HG03025 (cell line): ENCODE results near the gene ADIPOR2.
"Not testable (repeated sequence)": the region's sequence is repeated elsewhere in the genome, so short reads cannot be mapped to it uniquely, and the experiment has no call there.

Experiments used
- ATAC-seq: cut with Tn5 transposase; IDR thresholded peaks from one replicate; pipeline ENCODE4 v1.9.1; 2021; ENCODE audit warnings: mild to moderate bottlenecking, moderate library complexity; ENCODE audit not compliant: unreplicated experiment, low FRiP score

Gene ADIPOR2

DNA sequence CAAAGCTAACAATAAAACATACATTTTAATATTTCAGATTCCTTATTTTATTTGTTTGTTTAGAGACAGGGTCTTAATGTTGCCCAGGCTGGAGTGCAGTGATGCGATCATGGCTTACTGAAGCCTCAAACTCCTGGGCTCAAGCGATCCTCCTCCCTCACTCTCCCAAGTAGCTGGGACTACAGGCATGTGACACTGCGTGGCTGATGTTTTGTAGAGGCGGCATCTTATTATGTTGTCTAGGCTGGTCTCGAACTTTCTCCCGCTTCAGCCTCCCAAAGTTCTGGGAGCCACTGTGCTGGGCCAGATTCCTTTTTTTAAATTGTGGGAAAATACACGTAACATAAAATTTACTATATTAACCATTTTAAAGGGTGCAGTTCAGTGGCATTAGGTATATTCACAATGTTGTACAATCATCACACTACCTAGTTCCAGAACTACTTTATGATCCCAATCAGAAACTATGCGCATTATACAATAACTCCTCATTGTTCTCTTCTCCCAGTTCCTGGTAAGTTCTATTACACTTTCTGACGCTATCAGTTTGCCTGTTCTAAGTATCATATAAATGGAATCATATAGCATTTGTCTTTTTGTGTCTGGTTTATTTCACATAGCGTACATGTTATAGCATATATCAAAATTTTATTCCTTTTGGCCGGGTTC is 40.3 kb downstream of the ADIPOR2 start:
- ATAC-seq = no peak

DNA sequence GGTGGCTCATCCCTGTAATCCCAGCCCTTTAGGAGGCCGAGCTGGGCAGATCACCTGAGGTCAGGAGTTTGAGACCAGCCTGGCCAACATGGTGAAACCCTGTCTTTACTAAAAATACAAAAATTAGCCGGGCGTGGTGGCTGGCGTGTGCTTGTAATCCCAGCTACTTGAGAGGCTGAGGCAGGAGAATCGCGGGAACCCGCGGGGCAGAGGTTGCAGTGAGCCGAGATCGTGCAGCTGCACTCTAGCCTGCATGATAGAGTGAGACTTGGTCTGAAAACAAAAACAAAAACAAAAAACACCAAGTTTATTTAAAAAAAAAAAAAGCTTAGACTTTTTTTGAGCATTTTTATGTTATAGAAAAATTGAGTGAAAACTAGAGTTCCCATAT is 40.8 kb downstream of the ADIPOR2 start:
- not testable (repeated sequence) for ATAC-seq

DNA sequence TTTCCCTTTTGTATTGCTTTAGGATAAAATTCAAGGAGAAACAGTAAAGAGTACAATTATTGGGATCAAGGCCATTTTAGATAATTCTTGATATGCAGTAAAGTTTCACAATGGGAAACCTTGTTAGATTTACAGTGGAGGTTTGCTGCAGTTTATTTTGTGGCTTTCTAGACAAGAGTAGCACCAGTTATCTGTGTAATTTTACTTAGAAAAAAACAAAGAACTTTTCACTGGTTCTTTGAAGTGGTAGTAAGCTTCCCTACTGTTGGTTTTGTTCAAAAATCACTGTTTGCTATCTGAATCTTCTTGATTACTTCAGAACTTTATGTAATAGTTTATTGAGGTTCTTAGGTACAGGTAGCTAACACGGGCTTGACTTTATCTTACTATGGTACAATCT is 42.0 kb downstream of the ADIPOR2 start:
- no peak for ATAC-seq

DNA sequence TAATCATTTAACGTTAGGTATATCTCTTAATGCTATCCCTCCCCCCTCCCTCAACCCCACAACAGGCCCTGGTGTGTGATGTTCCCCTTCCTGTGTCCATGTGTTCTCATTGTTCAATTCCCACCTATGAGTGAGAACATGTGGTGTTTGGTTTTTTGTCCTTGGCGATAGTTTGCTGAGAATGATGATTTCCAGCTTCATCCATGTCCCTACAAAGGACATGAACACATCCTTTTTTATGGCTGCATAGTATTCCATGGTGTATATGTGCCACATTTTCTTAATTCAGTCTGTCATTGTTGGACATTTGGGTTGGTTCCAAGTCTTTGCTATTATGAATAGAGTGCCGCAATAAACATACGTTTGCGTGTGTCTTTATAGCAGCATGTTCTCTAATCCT is 42.8 kb downstream of the ADIPOR2 start:
- ATAC-seq = not testable (repeated sequence)

DNA sequence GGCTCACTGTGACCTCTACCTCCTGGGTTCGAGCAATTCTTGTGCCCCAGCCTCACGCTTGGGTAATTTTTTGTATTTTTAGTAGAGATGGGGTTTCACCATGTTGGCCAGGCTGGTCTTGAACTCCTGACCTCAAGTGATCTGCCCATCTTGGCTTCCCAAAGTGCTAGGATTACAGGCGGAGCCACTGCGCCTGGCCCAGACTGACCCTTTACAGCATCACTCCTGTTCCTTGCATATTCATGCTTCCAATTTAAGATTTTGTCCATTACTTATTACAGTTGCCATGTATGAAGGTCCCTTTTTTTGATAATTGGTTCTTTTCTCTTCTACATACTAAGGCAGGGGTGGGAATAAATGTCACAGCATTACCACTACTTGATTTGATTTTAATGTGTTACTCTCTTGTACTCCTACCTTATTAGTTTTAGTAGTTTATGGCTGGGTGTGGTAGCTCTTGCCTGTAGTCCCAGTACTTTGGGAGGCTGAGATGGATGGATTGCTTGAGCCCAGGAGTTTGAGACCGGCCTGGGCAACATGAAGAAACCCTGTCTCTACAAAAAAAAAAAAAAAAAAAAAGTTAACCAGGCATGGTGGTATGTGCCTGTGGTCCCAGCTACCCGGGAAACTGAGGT is 46.9 kb downstream of the ADIPOR2 start:
- no peak for ATAC-seq

GRCh38 chr12:1738446-1738845 is 47.6 kb downstream of the ADIPOR2 start:
- ATAC-seq = no peak

GRCh38 chr12:1739368-1739767 is 48.5 kb downstream of the ADIPOR2 start:
- no peak for ATAC-seq

DNA sequence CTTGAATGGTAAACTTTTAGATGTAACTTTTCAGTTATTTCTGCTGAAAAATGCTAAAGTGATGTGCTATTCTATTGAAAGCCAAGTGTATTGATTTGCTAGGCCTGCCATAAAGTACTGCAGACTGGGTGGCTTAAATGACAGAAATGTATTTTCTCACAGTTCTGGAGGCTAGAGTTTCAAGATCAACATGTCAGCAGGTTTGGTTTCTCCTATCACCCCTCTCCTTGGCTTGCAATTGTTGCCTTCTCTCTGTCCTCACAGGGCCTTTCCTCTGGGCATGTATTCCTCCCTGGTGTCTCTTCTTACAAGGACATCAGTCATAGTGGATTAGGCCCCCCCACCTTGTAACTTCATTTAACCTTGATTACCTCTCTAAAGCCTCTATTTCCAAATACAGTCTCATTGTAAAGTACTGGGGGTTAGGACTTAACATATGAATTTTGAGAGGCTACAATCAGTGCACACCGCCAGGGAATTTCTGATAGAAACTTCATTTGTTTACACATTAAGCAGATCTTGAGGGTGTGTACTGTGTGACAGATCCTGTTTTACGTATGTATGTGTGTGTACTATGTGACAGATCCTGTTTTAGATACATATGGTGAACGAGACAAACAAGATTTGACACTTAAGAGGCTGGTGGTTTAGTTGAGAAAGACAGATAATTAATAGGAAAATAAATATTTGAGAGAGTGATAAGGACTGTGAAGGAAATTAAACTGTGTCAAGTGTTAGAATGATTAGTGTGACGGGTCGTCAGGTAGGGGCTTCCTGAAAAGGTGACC is 49.5 kb downstream of the ADIPOR2 start:
- ATAC-seq = no peak

- ATAC-seq = no peak
Measured at GRCh38 chr12:1741154-1741949, 50.5 kb downstream of the ADIPOR2 start.

- ATAC-seq = no peak
Measured at GRCh38 chr12:1744932-1745331, 54.1 kb downstream of the ADIPOR2 start.

DNA sequence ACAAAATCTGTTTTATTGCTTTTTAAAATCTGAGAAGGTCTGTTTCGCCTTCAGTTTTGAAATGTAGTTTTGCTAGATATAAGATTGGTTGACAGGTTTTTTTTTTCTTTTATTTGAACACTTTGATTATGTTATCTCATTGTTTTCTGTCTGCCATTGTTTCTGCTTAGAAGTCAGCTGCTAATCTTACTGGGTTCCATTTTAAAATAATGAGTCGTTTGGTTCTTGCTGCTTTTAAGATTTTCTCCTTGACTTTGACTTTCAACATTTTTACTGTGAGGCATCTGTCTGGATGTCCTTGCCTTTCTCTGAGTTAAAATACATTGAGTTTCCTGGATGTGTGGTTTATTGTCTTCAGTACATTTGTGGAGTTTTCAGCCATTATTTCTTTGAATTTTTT is 56.7 kb downstream of the ADIPOR2 start:
- ATAC-seq = no peak

DNA sequence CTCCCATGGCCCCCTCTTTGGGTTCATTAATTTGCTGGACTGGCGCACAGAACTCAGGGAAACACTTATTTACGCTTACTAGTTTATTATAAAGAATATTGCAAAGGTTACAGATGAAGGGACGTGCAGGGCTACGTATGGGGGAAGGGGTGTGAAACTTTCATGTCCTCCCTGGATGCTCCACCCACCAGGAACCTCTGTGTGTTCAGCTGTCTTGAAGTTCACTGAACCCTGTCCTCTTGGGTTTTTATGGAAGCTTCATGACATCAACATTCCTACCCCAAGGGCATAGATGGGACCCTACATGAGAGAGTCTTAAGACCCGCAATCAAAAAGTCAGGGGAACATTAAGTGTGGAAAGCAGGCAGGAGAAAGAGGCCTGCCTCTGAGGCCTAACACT is 58.1 kb downstream of the ADIPOR2 start:
- no peak for ATAC-seq

DNA sequence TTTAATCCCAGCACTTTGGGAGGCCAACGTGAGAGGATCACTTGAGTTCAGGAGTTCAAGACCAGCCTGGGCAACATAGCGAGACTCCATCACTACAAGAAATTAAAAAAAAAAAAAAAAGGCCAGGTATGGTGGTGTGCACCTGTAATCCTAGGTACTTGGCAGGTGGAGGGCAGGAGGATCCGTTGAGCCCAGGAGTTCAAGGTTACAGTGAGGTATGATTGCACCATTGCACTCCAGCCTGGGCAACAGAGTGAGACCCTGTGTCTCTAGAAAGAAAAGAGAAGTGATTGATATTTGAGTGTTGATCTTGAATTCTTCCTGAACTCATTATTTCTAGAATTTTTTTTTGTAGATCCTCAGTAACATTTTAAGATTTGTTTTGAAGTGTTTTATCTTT is 59.4 kb downstream of the ADIPOR2 start:
- no peak for ATAC-seq

DNA sequence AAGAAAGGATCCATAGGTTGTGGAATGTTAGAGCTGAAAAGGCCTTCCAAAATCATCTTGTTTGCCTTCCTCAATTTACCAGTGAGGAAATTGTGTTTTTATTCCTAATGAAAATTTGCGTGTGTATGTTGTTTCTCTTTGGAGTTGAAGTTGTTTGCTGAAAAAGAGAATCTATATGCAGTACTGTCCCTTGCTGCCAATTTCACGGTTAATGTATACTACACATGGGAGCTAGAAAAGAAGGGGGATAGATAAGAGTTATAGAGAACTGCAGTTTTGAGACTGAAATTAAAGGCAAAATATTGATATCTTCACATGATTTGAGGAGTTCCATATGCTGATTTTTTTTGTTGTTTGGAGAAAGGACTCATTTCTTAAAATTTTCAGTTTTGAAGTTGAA is 67.5 kb downstream of the ADIPOR2 start:
- ATAC-seq = no peak

DNA sequence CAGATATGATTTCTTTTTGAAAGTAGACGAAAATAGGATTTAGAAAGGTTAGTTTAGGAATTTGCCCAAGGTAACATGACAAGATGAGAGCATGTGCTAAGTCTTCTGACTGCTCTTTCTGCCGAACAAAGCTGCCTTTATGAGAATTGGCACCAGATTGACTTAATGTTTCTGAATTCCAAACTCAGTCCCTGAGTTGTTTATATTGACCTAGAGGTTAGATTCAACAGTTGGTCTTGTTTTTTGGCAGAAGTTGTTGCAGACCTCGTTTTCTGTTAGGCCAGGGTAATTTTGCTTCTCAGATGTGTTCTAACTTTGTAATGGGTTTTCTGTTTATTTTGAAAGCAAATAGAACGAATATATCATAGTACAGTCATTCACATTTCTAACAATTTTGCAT is 68.0 kb downstream of the ADIPOR2 start:
- no peak for ATAC-seq

DNA sequence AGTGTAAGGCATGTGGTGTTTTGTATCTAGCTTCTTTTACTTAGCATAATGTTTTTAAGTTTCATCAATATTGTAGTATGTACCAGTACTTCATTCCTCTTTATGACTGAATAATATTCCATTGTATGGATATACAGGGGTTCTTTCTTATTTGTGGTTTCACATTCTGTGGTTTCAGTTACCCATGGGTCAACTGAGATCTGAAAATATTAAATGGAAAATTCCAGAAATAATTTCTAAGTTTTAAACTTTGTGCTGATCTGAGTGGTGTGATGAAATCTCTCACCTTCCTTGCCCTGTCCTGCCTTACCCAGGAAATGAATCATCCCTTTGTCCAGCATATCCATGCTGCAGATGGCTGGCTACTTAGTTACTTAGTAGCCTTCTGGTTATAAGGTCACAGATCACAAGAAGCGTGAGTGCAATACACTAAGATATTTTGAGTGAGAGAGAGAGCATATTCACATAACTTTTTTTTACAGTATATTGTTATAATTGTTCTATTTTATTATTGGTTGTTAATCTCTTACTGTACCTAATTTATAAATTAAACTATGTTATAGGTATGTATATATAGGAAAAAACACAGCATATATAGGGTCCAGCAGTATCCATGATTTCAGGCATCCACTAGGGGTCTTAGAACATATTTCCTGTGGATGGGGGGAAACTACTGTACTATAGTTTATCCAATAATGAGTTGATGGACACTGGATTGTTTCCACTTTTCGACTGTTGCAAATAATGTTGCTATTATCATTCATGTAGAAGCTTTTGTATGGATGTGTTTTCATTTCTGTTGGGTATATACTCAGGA is 69.9 kb downstream of the ADIPOR2 start:
- no peak for ATAC-seq

DNA sequence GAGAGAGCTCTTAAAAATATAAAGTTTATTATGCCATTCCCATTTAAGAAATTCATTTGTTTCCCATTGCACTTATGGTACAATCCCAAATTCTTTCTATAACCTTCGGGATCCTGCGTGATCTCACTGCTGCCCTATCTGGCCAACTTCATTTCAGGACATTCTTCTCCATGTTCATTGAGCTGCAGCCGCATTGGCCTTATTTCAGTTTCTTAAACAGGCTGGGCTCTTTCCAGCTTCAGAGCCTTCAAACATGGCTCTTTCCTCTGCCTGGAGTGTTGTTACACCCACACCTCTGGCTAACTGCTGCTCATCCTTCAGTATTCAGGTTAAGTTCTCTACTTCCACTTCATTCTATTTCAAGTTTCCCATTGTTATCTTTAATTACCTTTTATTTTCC is 71.0 kb downstream of the ADIPOR2 start:
- no peak for ATAC-seq

DNA sequence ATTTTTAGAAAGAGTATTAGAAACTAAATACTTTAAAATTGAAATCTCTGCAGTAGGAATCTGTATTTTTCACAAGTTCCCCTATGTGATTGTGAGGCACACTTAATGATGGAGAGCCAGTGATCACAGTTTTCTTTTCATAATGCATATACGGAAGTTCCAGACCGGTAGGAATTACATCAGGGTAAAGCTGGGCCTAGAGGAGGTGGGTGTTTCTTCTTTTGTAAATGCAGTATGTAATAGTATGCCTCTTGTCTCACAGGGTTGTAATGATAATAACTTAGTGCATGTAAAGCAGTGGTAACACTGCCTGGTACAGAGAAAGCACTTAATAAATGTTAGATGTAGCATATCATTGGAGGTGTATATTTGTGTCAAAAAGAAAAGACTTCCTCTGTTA is 72.3 kb downstream of the ADIPOR2 start:
- ATAC-seq = no peak

DNA sequence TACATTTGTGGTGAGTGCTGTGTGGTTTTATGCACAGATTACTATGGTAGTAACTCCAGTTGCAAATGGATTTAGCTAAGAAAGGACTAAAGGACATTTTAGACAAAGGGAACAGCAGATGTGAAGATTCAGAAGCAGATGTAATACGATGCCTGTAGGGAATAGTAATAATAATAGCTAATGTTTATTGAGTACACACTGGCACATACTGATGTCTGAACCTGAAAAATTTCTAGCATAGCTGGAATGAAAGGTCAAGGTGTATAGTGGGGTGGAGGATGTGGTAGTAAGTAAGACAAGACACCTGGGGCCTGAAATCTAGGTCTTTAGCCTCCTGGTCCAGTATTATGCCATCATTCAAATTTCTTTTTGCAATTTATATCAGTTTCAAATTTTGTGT is 75.2 kb downstream of the ADIPOR2 start:
- no peak for ATAC-seq

- no peak for ATAC-seq
Measured at GRCh38 chr12:1767407-1768090, 76.7 kb downstream of the ADIPOR2 start.
